WTC11 (cell line): ENCODE measurements around the gene LRRFIP2.

ENCODE experiments used
- CREB1 ChIP-seq: sonication (generic); formaldehyde crosslinking; IDR thresholded peaks from 2 replicates; pipeline ENCODE4 v1.8.0; 2023; ENCODE audit warnings: mild to moderate bottlenecking, missing genetic modification reagents
- ETV6 ChIP-seq: sonication (generic); formaldehyde crosslinking; IDR thresholded peaks from 2 replicates; pipeline ENCODE4 v1.8.1; 2022; ENCODE audit warnings: mild to moderate bottlenecking, missing genetic modification reagents
- FOXK1 ChIP-seq: sonication (generic); formaldehyde crosslinking; IDR thresholded peaks from 2 replicates; pipeline ENCODE4 v1.8.0; 2022; ENCODE audit warnings: mild to moderate bottlenecking, moderate library complexity, missing genetic modification reagents
- TF ChIP-seq, protein P1 (sequence below): fragments of 250-450 bp; sonication (Bioruptor Pico); IDR thresholded peaks from 2 replicates; pipeline ENCODE4 v1.9.0; 2021; ENCODE audit warnings: mild to moderate bottlenecking, borderline replicate concordance
- TF ChIP-seq, protein P2 (sequence below): fragments of 200-600 bp; IDR thresholded peaks from 2 replicates; pipeline ENCODE4 v1.8.0; 2022; ENCODE audit warnings: antibody characterized with exemption
- TF ChIP-seq, protein P3 (sequence below): sonication (generic); formaldehyde crosslinking; conservative IDR thresholded peaks from 2 replicates; pipeline ENCODE4 v1.8.1; 2022; ENCODE audit warnings: mild to moderate bottlenecking, missing genetic modification reagents

- TF ChIP-seq, protein P1, sequence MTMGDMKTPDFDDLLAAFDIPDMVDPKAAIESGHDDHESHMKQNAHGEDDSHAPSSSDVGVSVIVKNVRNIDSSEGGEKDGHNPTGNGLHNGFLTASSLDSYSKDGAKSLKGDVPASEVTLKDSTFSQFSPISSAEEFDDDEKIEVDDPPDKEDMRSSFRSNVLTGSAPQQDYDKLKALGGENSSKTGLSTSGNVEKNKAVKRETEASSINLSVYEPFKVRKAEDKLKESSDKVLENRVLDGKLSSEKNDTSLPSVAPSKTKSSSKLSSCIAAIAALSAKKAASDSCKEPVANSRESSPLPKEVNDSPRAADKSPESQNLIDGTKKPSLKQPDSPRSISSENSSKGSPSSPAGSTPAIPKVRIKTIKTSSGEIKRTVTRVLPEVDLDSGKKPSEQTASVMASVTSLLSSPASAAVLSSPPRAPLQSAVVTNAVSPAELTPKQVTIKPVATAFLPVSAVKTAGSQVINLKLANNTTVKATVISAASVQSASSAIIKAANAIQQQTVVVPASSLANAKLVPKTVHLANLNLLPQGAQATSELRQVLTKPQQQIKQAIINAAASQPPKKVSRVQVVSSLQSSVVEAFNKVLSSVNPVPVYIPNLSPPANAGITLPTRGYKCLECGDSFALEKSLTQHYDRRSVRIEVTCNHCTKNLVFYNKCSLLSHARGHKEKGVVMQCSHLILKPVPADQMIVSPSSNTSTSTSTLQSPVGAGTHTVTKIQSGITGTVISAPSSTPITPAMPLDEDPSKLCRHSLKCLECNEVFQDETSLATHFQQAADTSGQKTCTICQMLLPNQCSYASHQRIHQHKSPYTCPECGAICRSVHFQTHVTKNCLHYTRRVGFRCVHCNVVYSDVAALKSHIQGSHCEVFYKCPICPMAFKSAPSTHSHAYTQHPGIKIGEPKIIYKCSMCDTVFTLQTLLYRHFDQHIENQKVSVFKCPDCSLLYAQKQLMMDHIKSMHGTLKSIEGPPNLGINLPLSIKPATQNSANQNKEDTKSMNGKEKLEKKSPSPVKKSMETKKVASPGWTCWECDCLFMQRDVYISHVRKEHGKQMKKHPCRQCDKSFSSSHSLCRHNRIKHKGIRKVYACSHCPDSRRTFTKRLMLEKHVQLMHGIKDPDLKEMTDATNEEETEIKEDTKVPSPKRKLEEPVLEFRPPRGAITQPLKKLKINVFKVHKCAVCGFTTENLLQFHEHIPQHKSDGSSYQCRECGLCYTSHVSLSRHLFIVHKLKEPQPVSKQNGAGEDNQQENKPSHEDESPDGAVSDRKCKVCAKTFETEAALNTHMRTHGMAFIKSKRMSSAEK (CRISPR knock-in tag) = no peak
- TF ChIP-seq ETV6 (CRISPR knock-in tag) = no peak
- no peak for TF ChIP-seq FOXK1
- TF ChIP-seq, protein P2, sequence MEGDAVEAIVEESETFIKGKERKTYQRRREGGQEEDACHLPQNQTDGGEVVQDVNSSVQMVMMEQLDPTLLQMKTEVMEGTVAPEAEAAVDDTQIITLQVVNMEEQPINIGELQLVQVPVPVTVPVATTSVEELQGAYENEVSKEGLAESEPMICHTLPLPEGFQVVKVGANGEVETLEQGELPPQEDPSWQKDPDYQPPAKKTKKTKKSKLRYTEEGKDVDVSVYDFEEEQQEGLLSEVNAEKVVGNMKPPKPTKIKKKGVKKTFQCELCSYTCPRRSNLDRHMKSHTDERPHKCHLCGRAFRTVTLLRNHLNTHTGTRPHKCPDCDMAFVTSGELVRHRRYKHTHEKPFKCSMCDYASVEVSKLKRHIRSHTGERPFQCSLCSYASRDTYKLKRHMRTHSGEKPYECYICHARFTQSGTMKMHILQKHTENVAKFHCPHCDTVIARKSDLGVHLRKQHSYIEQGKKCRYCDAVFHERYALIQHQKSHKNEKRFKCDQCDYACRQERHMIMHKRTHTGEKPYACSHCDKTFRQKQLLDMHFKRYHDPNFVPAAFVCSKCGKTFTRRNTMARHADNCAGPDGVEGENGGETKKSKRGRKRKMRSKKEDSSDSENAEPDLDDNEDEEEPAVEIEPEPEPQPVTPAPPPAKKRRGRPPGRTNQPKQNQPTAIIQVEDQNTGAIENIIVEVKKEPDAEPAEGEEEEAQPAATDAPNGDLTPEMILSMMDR = no peak
- TF ChIP-seq, protein P3, sequence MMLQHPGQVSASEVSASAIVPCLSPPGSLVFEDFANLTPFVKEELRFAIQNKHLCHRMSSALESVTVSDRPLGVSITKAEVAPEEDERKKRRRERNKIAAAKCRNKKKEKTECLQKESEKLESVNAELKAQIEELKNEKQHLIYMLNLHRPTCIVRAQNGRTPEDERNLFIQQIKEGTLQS (CRISPR knock-in tag) = no peak
- TF ChIP-seq CREB1 = no peak
These were observed 24.2 kb upstream of the LRRFIP2 start for GRCh38 chr3:37198547-37198946.
